Thyroid gland (tissue), 4 donors: ENCODE measurements around the gene TTC3. TPM values are rescaled to one million over a fixed set of nuclear protein-coding genes. Genes with fewer than 3 reads are reported as not detected.
"Not testable (repeated sequence)": the region's sequence is repeated elsewhere in the genome, so short reads cannot be mapped to it uniquely, and the experiment has no call there.

Experiments
- DNase-seq, 2 donors: peaks; one replicate each; pipeline ENCODE4 v3.0.0-alpha.2; 2019
- H3K27ac ChIP-seq, 3 donors: fragments of 200-600 bp; sonication (generic); 1 replicate in 2 of 3; 2 replicates in 1 of 3; pipeline ENCODE4 v1.5.1; 2016 to 2019; ENCODE audit warnings: mild to moderate bottlenecking in 1 of 3, moderate library complexity in 1 of 3
- H3K27me3 ChIP-seq: fragments of 200-600 bp; sonication (generic); one replicate; pipeline ENCODE4 v1.5.1; 2019
- H3K36me3 ChIP-seq, 2 donors: fragments of 200-600 bp; sonication (generic); one replicate each; pipeline ENCODE4 v1.5.1; 2016 to 2019
- H3K4me1 ChIP-seq, 2 donors: fragments of 200-600 bp; sonication (generic); one replicate each; pipeline ENCODE4 v1.5.1; 2017 to 2019
- H3K4me3 ChIP-seq, 3 donors: fragments of 200-600 bp; sonication (generic); replicated peaks in 1 of 3; 1 replicate in 2 of 3; 2 replicates in 1 of 3; pipeline ENCODE4 v1.5.1; 2016; ENCODE audit warnings: mild to moderate bottlenecking in 1 of 3
- H3K9me3 ChIP-seq: fragments of 200-600 bp; sonication (generic); one replicate; pipeline ENCODE4 v1.5.1; 2017
- POLR2A ChIP-seq, 2 donors: fragments of 450-650 bp; IDR thresholded peaks; one replicate each; pipeline ENCODE4 v1.6.1; 2017; ENCODE audit warnings: antibody characterized with exemption in 2 of 2, mild to moderate bottlenecking in 2 of 2, moderate library complexity in 1 of 2
- WGBS, 2 donors: methylation state at CpG; one replicate each; pipeline ENCODE4 v1.1.5; 2017; 5-methylcytosine and 5-hydroxymethylcytosine counted together
- intact Hi-C: fragments of 100-400 bp; cut with DNase I; formaldehyde crosslinking; loops from one replicate; pipeline ENCODE4 v1.15.1; 2023
- total RNA-seq, 4 donors: library from RNA; depleted of rRNA; stranded (reverse); fragments of >200 nt; gene quantifications; one replicate each; pipeline ENCODE4 v1.2.3, GENCODE V29; 2016
- TF ChIP-seq, protein P1 (sequence below), 6 experiments: fragments of 200-600 bp in 3 of 6; fragments of 450-650 bp in 3 of 6; sonication (generic) in 3 of 6; IDR thresholded peaks; one replicate each; pipeline ENCODE4 v1.5.1; 2016 to 2019; ENCODE audit warnings: antibody characterized with exemption in 6 of 6, mild to moderate bottlenecking in 2 of 6, inconsistent platforms in 1 of 6, moderate library complexity in 1 of 6

The TTC3 gene
- total RNA-seq, 4 donors from 2014 or later = 206 to 286 (median 251) TPM

DNA sequence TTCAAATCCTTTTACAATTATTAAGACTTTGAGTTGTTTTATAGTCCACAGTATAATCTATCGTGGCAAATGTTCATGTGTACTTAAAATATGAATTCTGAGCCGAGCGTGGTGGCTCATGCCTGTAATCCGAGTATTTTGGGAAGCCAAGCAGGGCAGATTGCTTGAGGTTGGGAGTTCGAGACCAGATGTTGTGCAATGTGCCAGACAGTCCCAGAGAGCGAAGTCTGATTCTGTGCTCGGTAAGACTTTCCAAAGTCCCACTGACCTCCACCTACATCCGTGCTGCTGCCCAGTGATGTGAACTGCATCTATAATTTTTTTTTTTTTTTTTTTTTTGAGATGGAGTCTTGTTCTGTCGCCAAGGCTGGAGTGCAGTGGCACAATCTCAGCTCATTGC is 141.9 kb downstream of the TTC3 start:
- Histone ChIP-seq H3K4me3 (no peak overlapping the region), H3K27me3 (no peaks in the 10 kb centered on the region), H3K36me3 (no peaks in the 10 kb centered on the region), H3K9me3 (no peaks in the 10 kb centered on the region), H3K27ac (no peak overlapping the region), H3K4me1 (no peaks in the 10 kb centered on the region)
- no peak for TF ChIP-seq POLR2A (IDR thresholded peaks at IDR 0.05)
- TF ChIP-seq, protein P1, sequence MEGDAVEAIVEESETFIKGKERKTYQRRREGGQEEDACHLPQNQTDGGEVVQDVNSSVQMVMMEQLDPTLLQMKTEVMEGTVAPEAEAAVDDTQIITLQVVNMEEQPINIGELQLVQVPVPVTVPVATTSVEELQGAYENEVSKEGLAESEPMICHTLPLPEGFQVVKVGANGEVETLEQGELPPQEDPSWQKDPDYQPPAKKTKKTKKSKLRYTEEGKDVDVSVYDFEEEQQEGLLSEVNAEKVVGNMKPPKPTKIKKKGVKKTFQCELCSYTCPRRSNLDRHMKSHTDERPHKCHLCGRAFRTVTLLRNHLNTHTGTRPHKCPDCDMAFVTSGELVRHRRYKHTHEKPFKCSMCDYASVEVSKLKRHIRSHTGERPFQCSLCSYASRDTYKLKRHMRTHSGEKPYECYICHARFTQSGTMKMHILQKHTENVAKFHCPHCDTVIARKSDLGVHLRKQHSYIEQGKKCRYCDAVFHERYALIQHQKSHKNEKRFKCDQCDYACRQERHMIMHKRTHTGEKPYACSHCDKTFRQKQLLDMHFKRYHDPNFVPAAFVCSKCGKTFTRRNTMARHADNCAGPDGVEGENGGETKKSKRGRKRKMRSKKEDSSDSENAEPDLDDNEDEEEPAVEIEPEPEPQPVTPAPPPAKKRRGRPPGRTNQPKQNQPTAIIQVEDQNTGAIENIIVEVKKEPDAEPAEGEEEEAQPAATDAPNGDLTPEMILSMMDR (IDR thresholded peaks at IDR 0.05) = no peak
- 90 to 94% methylated on average over 9 of the region's 9 CpGs for WGBS, 2 donors
- DNase-seq = no peak
- intact Hi-C loops = no loop called here

DNA sequence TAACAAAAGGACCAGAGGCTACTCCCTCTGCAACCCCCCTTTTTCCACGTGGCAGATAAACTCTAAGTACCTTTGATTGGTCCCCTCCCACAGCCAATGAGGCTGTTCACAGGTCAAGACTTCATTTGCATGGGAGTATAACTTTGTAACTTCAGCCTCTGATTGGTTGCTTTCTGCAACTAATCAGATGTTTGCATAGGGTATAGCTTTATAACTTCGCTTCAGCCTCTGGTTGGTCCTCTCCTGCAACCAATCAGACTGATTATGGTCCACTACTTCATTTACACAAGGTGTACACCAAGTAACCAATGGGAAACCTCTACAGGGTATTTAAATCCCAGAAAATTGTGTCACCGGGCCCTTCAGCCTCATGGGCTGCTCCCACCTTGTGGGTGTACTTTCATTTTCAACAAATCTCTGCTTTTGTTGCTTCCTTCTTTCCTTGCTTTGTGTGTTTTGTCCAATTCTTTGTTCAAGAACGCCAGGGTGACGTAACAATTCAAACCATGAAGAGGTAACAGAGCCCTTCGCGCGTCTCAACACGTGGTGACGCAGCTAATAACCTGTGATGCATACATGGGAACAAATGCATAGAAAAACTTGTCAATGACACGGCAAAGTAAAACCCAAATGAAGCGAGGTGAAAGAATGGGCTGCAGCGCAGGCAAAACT is 146.8 kb downstream of the TTC3 start:
- peak overlapping the region in 2 of 3 donors; percentile 45 to 65 for H3K27ac ChIP-seq
- peak overlapping the region in 1 of 3 donors; percentile 56 for H3K4me3 ChIP-seq
- peaks cover 4 to 7% of the 10 kb centered on the region in 2 donors for H3K4me1 ChIP-seq
- peaks cover 3 to 13% of the 10 kb centered on the region in 2 donors for H3K36me3 ChIP-seq
- H3K27me3 ChIP-seq = no peaks in the 10 kb centered on the region
- intact Hi-C loops = no loop called here
- no peaks in the 10 kb centered on the region for H3K9me3 ChIP-seq
- DNase-seq = no peak
- 55 to 62% methylated on average over 13 of the region's 13 CpGs for WGBS, 2 donors
- TF ChIP-seq, protein P1 (IDR thresholded peaks at IDR 0.05) = no peak

DNA sequence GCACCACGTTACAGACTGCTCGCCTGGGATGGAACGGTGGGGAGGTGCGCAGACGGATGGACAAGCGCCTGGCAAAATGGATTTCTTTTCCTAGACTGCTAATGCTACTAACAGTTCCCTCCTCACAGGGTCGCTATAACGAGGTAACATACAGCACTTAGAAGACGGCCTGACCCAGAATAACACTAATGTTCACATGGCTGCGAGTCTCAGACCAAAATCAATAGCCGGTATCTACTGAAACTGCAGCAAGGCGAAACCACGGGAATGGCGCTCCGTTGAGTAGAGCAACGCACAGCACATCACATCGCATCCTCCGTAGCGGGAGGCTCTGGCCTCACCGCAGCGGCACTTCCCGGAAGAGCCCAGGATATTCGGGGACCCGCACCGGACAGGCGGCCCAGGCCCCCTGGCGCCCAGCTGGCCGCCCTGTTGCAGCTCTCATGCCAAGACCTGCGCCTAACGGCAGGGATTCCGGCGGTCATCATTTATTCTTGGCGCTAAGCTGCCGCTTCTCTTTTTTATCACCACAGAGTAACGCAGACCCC is 147.5 kb downstream of the TTC3 start:
- intact Hi-C loops = no loop called here
- no peaks in the 10 kb centered on the region for H3K9me3 ChIP-seq
- no peak for DNase-seq
- H3K36me3 ChIP-seq = peaks cover 7 to 19% of the 10 kb centered on the region in 2 donors
- peak overlapping the region; percentile 45 to 78 (median 65) for H3K27ac ChIP-seq
- TF ChIP-seq, protein P1 (IDR thresholded peaks at IDR 0.05) = peak in 1 of 6 experiments; percentile 3
- TF ChIP-seq POLR2A (IDR thresholded peaks at IDR 0.05) = no peak
- no peaks in the 10 kb centered on the region for H3K27me3 ChIP-seq
- peak overlapping the region; percentile 7 to 63 (median 56) for H3K4me3 ChIP-seq
- H3K4me1 ChIP-seq = peaks cover 4 to 7% of the 10 kb centered on the region in 2 donors
- 4 to 11% methylated on average over 20 to 28 of the region's 35 CpGs for WGBS, 2 donors

DNA sequence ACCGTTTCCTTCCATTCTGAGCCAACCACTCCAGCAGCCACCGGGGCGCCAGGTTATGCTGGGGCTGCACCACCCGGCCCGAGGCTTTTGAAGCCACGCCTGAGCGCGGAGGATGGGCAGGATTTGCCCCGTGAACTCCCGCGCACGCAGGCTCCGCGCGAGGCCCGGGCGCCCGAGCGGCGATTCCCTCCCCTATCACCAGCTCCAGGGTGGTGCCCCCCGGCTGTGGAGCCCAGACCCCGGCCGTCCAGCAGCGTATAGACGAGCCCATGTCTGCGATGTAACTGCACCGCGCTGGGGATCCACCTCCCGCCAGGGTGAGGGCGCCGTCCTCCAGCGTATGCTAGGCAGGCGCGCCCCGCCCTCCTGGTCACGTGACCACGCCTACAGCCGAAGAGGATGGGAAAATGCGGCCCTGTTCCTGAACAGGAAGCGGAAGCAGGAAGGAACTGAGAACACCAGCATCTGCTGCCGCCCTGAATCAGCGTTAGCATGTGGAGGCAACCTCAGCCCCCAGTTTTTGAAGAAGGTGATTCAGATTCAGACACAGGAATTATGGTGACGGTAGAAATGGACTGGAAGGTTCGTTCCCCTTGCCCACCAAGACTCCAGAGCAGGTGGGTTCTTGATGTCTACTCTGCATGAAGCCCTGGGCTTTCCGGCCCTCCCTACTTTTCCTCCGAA is 148.1 kb downstream of the TTC3 start:
- peak in 1 of 2 donors; percentile 66 for TF ChIP-seq POLR2A (IDR thresholded peaks at IDR 0.05)
- TF ChIP-seq, protein P1 (IDR thresholded peaks at IDR 0.05) = peak in 2 of 6 experiments; percentile 26 to 43
- peaks cover 12 to 20% of the 10 kb centered on the region in 2 donors for H3K36me3 ChIP-seq
- H3K4me1 ChIP-seq = peaks cover 4 to 7% of the 10 kb centered on the region in 2 donors
- WGBS, 2 donors = 8 to 30% methylated on average over 12 to 36 of the region's 46 CpGs
- H3K9me3 ChIP-seq = no peaks in the 10 kb centered on the region
- H3K27me3 ChIP-seq = no peaks in the 10 kb centered on the region
- H3K4me3 ChIP-seq = peak overlapping the region; percentile 7 to 63 (median 56)
- intact Hi-C loops = no loop called here
- DNase-seq = peak; percentile 92 to 93
- H3K27ac ChIP-seq = peak overlapping the region; percentile 45 to 78 (median 65)

DNA sequence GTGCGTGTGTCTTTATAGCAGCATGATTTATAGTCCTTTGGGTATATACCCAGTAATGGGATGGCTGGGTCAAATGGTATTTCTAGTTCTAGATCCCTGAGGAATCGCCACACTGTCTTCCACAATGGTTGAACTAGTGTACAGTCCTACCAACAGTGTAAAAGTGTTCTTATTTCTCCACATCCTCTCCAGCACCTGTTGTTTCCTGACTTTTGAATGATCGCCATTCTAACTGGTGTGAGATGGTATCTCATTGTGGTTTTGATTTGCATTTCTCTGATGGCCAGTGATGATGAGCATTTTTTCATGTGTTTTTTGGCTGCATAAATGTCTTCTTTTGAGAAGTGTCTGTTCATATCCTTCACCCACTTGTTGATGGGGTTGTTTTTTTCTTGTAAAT is 149.2 kb downstream of the TTC3 start:
- H3K27me3 ChIP-seq, H3K27ac ChIP-seq, H3K4me1 ChIP-seq, DNase-seq, H3K4me3 ChIP-seq, intact Hi-C loops, H3K9me3 ChIP-seq: not testable (repeated sequence)
- peaks cover 23 to 29% of the 10 kb centered on the region in 2 donors for H3K36me3 ChIP-seq
- 95 to 100% methylated on average over 3 of the region's 3 CpGs for WGBS, 2 donors
